RWPE2 (cell line): Measurements from ENCODE around the gene EXOSC10.

ENCODE experiments used
- ATAC-seq: fragments of 200-7000 bp; cut with Tn5 transposase; 3 replicates; pipeline ENCODE4 v1.9.1; 2021; ENCODE audit warnings: low read depth
- DNase-seq: peaks from one replicate; pipeline ENCODE4 v3.0.0-alpha.2; 2020; ENCODE audit warnings: low spot score
- H3K27ac ChIP-seq: fragments of 450-650 bp; 2 replicates; pipeline ENCODE4 v1.5.1; 2017; ENCODE audit warnings: mild to moderate bottlenecking; ENCODE audit not compliant: poor library complexity, severe bottlenecking
- H3K27me3 ChIP-seq: fragments of 250-450 bp; sonication (Bioruptor Pico); 2 replicates; pipeline ENCODE4 v1.5.1; 2021; ENCODE audit warnings: mild to moderate bottlenecking, moderate library complexity; ENCODE audit not compliant: insufficient read depth, poor library complexity, severe bottlenecking
- H3K36me3 ChIP-seq: fragments of 250-450 bp; sonication (Bioruptor Pico); 2 replicates; pipeline ENCODE4 v1.5.1; 2020; ENCODE audit warnings: low read depth, mild to moderate bottlenecking, moderate library complexity
- H3K4me1 ChIP-seq: fragments of 250-450 bp; sonication (Bioruptor Pico); 2 replicates; pipeline ENCODE4 v1.5.1; 2021; ENCODE audit warnings: mild to moderate bottlenecking, moderate library complexity; ENCODE audit not compliant: insufficient read depth, poor library complexity, severe bottlenecking
- H3K4me3 ChIP-seq: fragments of 250-450 bp; sonication (Bioruptor Pico); 2 replicates; pipeline ENCODE4 v1.5.1; 2021; ENCODE audit warnings: mild to moderate bottlenecking, moderate library complexity; ENCODE audit not compliant: severe bottlenecking
- H3K9me3 ChIP-seq: fragments of 250-450 bp; sonication (Bioruptor Pico); 2 replicates; pipeline ENCODE4 v1.5.1; 2021; ENCODE audit warnings: mild to moderate bottlenecking, moderate library complexity; ENCODE audit not compliant: severe bottlenecking
- TF ChIP-seq, protein P1 (sequence below): fragments of 450-650 bp; IDR thresholded peaks from one replicate; pipeline ENCODE4 v1.5.1; 2017; ENCODE audit warnings: mild to moderate bottlenecking, moderate library complexity; ENCODE audit not compliant: poor library complexity, severe bottlenecking

Gene EXOSC10

DNA sequence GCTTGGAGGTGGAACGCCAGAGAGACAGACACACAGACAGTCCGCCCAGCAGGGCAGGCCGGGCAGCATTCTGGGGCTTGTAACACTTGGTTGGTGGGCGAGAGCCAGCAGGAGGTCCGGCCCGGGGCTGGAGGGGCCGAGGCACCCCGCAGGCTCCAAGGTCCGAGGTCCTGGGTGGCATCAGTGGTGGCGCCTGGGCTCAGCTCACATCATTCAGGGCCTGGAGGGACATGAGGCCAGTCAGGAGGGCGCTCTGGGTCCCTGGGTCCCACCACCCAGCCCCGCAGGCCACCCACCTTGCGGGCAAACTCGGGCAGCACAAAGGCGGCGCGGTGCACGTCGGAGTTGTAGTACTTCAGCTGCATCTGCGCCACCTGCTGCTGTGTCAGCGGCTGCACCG lies 45.0 kb downstream of the EXOSC10 start:
- Histone ChIP-seq H3K4me1 (no peaks in the 10 kb centered on the region), H3K4me3 (no peak overlapping the region), H3K36me3 (peaks cover 32% of the 10 kb centered on the region), H3K27me3 (no peaks in the 10 kb centered on the region), H3K27ac (no peak overlapping the region), H3K9me3 (no peaks in the 10 kb centered on the region)
- TF ChIP-seq, protein P1, sequence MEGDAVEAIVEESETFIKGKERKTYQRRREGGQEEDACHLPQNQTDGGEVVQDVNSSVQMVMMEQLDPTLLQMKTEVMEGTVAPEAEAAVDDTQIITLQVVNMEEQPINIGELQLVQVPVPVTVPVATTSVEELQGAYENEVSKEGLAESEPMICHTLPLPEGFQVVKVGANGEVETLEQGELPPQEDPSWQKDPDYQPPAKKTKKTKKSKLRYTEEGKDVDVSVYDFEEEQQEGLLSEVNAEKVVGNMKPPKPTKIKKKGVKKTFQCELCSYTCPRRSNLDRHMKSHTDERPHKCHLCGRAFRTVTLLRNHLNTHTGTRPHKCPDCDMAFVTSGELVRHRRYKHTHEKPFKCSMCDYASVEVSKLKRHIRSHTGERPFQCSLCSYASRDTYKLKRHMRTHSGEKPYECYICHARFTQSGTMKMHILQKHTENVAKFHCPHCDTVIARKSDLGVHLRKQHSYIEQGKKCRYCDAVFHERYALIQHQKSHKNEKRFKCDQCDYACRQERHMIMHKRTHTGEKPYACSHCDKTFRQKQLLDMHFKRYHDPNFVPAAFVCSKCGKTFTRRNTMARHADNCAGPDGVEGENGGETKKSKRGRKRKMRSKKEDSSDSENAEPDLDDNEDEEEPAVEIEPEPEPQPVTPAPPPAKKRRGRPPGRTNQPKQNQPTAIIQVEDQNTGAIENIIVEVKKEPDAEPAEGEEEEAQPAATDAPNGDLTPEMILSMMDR: no peak
- no peak for DNase-seq
- ATAC-seq: no peak

DNA sequence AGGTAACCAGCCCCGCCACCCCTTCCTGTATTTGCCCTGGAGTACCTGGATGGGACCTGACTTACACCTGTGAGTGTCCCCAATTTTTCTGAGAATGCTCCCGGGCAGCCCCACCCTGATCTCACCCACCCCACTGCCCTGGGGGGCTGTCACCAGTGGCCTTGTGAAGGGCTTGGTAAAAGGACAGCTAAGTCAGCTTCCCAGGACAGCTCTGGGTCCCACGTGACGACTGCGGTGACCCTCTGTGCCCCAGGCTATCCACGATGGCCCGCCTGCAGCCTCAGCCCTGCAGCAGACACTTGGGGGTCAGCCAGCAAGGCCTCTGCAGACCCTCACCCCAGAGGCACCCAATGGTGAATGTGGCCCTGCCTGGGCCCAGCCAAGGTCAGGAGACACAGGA lies 45.5 kb downstream of the EXOSC10 start:
- ATAC-seq: no peak
- Histone ChIP-seq H3K4me1 (no peaks in the 10 kb centered on the region), H3K9me3 (no peaks in the 10 kb centered on the region), H3K36me3 (peaks cover 32% of the 10 kb centered on the region), H3K27me3 (no peaks in the 10 kb centered on the region), H3K27ac (no peak overlapping the region), H3K4me3 (no peak overlapping the region)
- TF ChIP-seq, protein P1: no peak
- no peak for DNase-seq

DNA sequence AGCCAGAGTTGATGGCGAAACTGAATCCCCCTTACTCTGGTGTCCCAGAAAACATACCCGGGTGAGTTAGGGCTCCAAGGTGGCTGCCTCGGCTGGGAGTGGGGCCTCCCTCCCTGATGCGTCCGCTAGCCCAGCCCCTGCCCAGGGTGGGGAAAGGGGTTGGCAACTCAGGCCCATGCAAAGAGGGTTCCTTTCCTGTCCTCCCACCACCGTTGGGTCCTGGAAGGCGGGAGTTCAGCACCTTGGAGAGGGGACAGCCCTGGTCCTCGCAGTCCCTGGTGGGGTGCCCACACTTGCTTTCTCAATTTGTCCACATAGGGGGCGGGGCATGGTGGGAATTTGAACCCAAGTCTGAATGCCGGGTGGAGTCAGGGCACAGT lies 45.9 kb downstream of the EXOSC10 start:
- DNase-seq (no peak), ATAC-seq (peak; percentile 13; the same call in 1 of the 3 replicates)
- TF ChIP-seq, protein P1: no peak
- Histone ChIP-seq H3K9me3 (no peaks in the 10 kb centered on the region), H3K36me3 (peaks cover 31% of the 10 kb centered on the region), H3K27ac (no peak overlapping the region), H3K4me1 (no peaks in the 10 kb centered on the region), H3K27me3 (no peaks in the 10 kb centered on the region), H3K4me3 (no peak overlapping the region)

DNA sequence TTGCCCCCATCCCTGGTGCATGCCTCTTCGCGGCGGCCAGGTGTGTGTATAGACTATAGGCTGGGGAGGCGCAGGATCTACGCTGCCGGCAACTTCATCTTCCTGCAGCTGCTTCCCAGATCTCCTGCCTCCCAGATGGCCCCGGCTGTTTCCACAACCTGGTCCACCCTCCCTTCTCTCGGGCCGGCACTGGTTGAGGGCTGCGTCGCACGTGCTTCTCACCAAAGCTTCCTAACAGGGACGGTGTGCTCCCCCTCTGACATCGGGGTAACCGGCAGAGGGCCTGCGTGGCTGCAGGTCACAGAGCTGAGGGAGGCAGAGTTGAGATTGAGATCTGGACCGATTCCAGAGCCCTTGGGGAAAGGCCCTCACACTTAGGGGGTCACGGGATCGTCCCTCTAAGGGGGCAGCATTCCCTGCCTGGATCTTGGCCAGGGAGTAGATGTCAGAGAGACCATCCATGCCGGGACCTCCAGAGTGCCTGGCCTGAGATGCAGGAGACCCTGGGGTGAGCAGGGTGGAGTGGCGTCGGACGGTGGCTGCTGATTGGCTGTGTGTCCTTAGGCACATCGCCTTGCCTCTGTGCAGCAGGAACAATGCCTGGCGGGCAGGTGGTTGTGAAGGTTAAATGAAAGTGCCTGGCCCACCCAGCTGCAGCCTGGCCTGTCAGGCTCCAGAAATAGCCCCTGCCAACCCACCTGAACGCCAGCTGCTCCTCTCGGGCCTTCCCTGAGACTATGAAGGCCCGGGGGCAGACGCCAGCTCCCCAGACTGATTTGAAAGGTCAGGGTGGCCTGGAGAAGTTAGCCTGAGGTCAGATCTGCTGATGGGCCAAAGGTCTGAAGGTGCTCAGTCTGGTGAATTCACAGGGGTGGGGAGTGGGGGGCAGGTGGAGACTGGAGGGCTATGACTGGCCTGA lies 46.6 kb downstream of the EXOSC10 start:
- peak; percentile 35; the same call in 2 of the 3 replicates for ATAC-seq
- TF ChIP-seq, protein P1: no peak

More for the DNA sequence above, 46.6 kb downstream of the EXOSC10 start:
- Histone ChIP-seq H3K36me3 (peaks cover 24% of the 10 kb centered on the region), H3K9me3 (no peaks in the 10 kb centered on the region), H3K4me1 (no peaks in the 10 kb centered on the region), H3K4me3 (no peak overlapping the region), H3K27ac (no peak overlapping the region), H3K27me3 (no peaks in the 10 kb centered on the region)
- no peak for DNase-seq
